Endometrial microvascular endothelial cells (primary cell): ENCODE results near the gene MERTK. TPM values are rescaled to one million over a fixed set of nuclear protein-coding genes. Genes with fewer than 3 reads are reported as not detected.
"Not testable (repeated sequence)": the region's sequence is repeated elsewhere in the genome, so short reads cannot be mapped to it uniquely, and the experiment has no call there.

Experiments
- in situ Hi-C: cut with HindIII; loops from 2 replicates; pipeline ENCODE4 v1.10.0; 2017; ENCODE audit warnings: low sequenced_read_pairs, low pct_unique_long_range_greater_than_20kb; ENCODE audit errors: inconsistent ontology term
- total RNA-seq: library from RNA; depleted of rRNA; stranded (reverse); fragments of >200 nt; gene quantifications from one replicate; pipeline ENCODE4 v1.2.3, GENCODE V29; 2015; ENCODE audit errors: inconsistent ontology term

Gene MERTK
- total RNA-seq, 1 donor from 2014 or later = 15.2 TPM

- in situ Hi-C loops = no loop called here
Measured at GRCh38 chr2:112053917-112054846, 155.8 kb downstream of the MERTK start.

GRCh38 chr2:112054847-112055729, 156.7 kb downstream of the MERTK start, which contains the start of gene TMEM87B:
TSS of gene TMEM87B (plus strand) at chr2:112055269. CDS start at chr2:112055592, 323 bp downstream.
- in situ Hi-C loops = no loop called here

- in situ Hi-C loops = no loop called here
Measured at GRCh38 chr2:112055730-112056625, 157.6 kb downstream of the MERTK start.

GRCh38 chr2:112056626-112056987, 158.2 kb downstream of the MERTK start:
- in situ Hi-C loops = no loop called here

- in situ Hi-C loops = no loop called here
Measured at GRCh38 chr2:112059671-112060070, 161.3 kb downstream of the MERTK start.

GRCh38 chr2:112061299-112061698, 162.9 kb downstream of the MERTK start:
- in situ Hi-C loops = no loop called here

- in situ Hi-C loops = no loop called here
Measured at GRCh38 chr2:112061840-112062239, 163.4 kb downstream of the MERTK start.

- in situ Hi-C loops = no loop called here
Measured at GRCh38 chr2:112062894-112063293, 164.5 kb downstream of the MERTK start.

GRCh38 chr2:112065486-112065885, 167.1 kb downstream of the MERTK start:
- in situ Hi-C loops = no loop called here

- in situ Hi-C loops = no loop called here
Measured at GRCh38 chr2:112065966-112066365, 167.6 kb downstream of the MERTK start.

GRCh38 chr2:112069794-112070193, 171.4 kb downstream of the MERTK start:
- in situ Hi-C loops = not testable (repeated sequence)

GRCh38 chr2:112073875-112074274, 175.5 kb downstream of the MERTK start:
- in situ Hi-C loops = no loop called here

GRCh38 chr2:112074506-112074905, 176.1 kb downstream of the MERTK start:
- in situ Hi-C loops = no loop called here

- in situ Hi-C loops = no loop called here
Measured at GRCh38 chr2:112075490-112076260, 177.3 kb downstream of the MERTK start.

- in situ Hi-C loops = no loop called here
Measured at GRCh38 chr2:112077814-112078213, 179.4 kb downstream of the MERTK start.
